GM12878 (cell line): ENCODE results near the gene INCA1. TPM values are rescaled to one million over a fixed set of nuclear protein-coding genes. Genes with fewer than 3 reads are reported as not detected.

Source experiments
- ATAC-seq: fragments of 200-7000 bp; cut with Tn5 transposase; 3 replicates; pipeline ENCODE4 v1.9.1; 2020; ENCODE audit warnings: mild to moderate bottlenecking, moderate library complexity
- BruUV-seq: library from RNA; stranded (reverse); fragments of 400-500 nt; replicated peaks from 2 replicates; lab custom pipeline; 2021; lab: Mats Ljungman, UMichigan
- CTCF ChIA-PET: fragments of 300-600 bp; sonication (Branson Sonifier 250); formaldehyde crosslinking; extraction: SDS; loops from one replicate; lab custom pipeline; 2021; ENCODE audit warnings: inconsistent platforms; lab: Yijun Ruan, JAX
- POLR2A ChIA-PET: fragments of 350-600 bp; formaldehyde crosslinking; extraction: SDS; loops from one replicate; lab custom pipeline; 2021; ENCODE audit warnings: inconsistent platforms; lab: Charles Lee
- RAD21 ChIA-PET: fragments of 300-600 bp; sonication (Branson Sonifier 250); formaldehyde crosslinking; loops from one replicate; lab custom pipeline; 2023; ENCODE audit warnings: antibody characterized with exemption; ENCODE audit not compliant: unreplicated experiment; lab: Charles Lee
- SMC1A ChIA-PET: fragments of 300-600 bp; sonication (Branson Sonifier 250); formaldehyde crosslinking; loops from one replicate; lab custom pipeline; 2023; ENCODE audit not compliant: unreplicated experiment, uncharacterized antibody; lab: Charles Lee
- DNase-seq: peaks from one replicate; pipeline ENCODE4 v3.0.0-alpha.2; 2011; ENCODE audit warnings: low read depth, low spot score
- FAIRE-seq: peaks from 3 replicates; lab custom pipeline; 2011; peaks lifted over from hg19 to GRCh38; lab: Jason Lieb, UNC
- H2AFZ ChIP-seq: 2 replicates; pipeline ENCODE4 v1.6.0; 2011; ENCODE audit warnings: low read depth, low read length, control low read depth; ENCODE audit not compliant: control insufficient read depth
- H3K27ac ChIP-seq: 2 replicates; pipeline ENCODE4 v1.5.1; 2011; ENCODE audit warnings: control low read depth; ENCODE audit not compliant: control insufficient read depth, insufficient read depth
- H3K27me3 ChIP-seq, 2 experiments: replicated peaks in 1 of 2; 2 replicates each; pipeline versions ENCODE4 v1.6.0 to v1.6.1; 2011; ENCODE audit warnings: low read length in 1 of 2; ENCODE audit not compliant: control insufficient read depth in 2 of 2, insufficient read depth in 2 of 2
- H3K36me3 ChIP-seq, 2 experiments: 2 replicates each; pipeline ENCODE4 v1.5.1; 2011; ENCODE audit warnings: low read length in 1 of 2; ENCODE audit not compliant: control insufficient read depth in 2 of 2, insufficient read depth in 2 of 2
- H3K4me1 ChIP-seq: 2 replicates; pipeline ENCODE4 v1.6.1; 2011; ENCODE audit warnings: mild to moderate bottlenecking, low read length, moderate library complexity, mixed read lengths; ENCODE audit not compliant: control insufficient read depth, insufficient read depth
- H3K4me2 ChIP-seq: 2 replicates; pipeline ENCODE4 v1.6.0; 2011; ENCODE audit warnings: control low read depth; ENCODE audit not compliant: control insufficient read depth, insufficient read depth
- H3K4me3 ChIP-seq: fragments of 200-600 bp; sonication (generic); 2 replicates; pipeline ENCODE4 v1.5.1; 2016
- H3K79me2 ChIP-seq: 2 replicates; pipeline ENCODE4 v1.6.0; 2011; ENCODE audit warnings: low read length; ENCODE audit not compliant: control insufficient read depth, insufficient read depth
- H3K9ac ChIP-seq: 2 replicates; pipeline ENCODE4 v1.8.0; 2011; ENCODE audit warnings: low read length, control low read depth, mixed read lengths; ENCODE audit not compliant: control insufficient read depth, insufficient read depth
- H3K9me3 ChIP-seq: replicated peaks from 3 replicates; pipeline ENCODE4 v1.5.1; 2011; ENCODE audit warnings: mild to moderate bottlenecking, low read length; ENCODE audit not compliant: control insufficient read depth, insufficient read depth
- H4K20me1 ChIP-seq: 2 replicates; pipeline ENCODE4 v1.6.0; 2011; ENCODE audit not compliant: control insufficient read depth, insufficient read depth
- CBX5 ChIP-seq: sonication (generic); IDR thresholded peaks from 2 replicates; pipeline ENCODE4 v1.6.1; 2016; ENCODE audit warnings: low read depth, moderate library complexity, mild to moderate bottlenecking, inconsistent platforms
- KDM1A ChIP-seq: fragments of 200-600 bp; sonication (generic); IDR thresholded peaks from 2 replicates; pipeline ENCODE4 v1.6.1; 2016; ENCODE audit warnings: borderline replicate concordance
- MEF2A ChIP-seq: IDR thresholded peaks from 2 replicates; pipeline ENCODE4 v1.6.1; 2011; ENCODE audit warnings: low read depth, mild to moderate bottlenecking, low read length, moderate library complexity; ENCODE audit not compliant: insufficient read depth
- MTA3 ChIP-seq: IDR thresholded peaks from 2 replicates; pipeline ENCODE4 v1.6.1; 2012; ENCODE audit warnings: low read length, inconsistent platforms, borderline replicate concordance
- NFIC ChIP-seq: IDR thresholded peaks from 2 replicates; pipeline ENCODE4 v1.6.1; 2012; ENCODE audit warnings: low read depth, mild to moderate bottlenecking, inconsistent platforms, low read length, moderate library complexity
- NR2C2 ChIP-seq: IDR thresholded peaks from 2 replicates; pipeline ENCODE4 v1.6.1; 2011; ENCODE audit warnings: borderline replicate concordance, low read depth; ENCODE audit not compliant: control insufficient read depth, insufficient read length
- POU2F2 ChIP-seq: IDR thresholded peaks from 3 replicates; pipeline ENCODE4 v1.6.1; 2011; ENCODE audit warnings: low read depth, mild to moderate bottlenecking, low read length, borderline replicate concordance
- ZBED1 ChIP-seq: IDR thresholded peaks from 2 replicates; pipeline ENCODE4 v1.6.1; 2016; ENCODE audit warnings: borderline replicate concordance
- WGBS: methylation state at CpG from one replicate; pipeline ENCODE4 v1.1.6; 2016; ENCODE audit warnings: low lambda C conversion rate; ENCODE audit not compliant: insufficient replicate concordance, insufficient coverage; ENCODE audit errors: missing lambda C conversion rate; 5-methylcytosine and 5-hydroxymethylcytosine counted together
- in situ Hi-C: fragments of 300-500 bp; cut with MboI; formaldehyde crosslinking; loops from 9 replicates; pipeline ENCODE4 v1.14.3; 2018; ENCODE audit warnings: mixed read lengths
- intact Hi-C: fragments of 100-400 bp; cut with micrococcal nuclease; formaldehyde crosslinking; loops from one replicate; pipeline ENCODE4 v1.14.2; 2022; ENCODE audit not compliant: unreplicated experiment
- polyA plus RNA-seq, 11 experiments: library from polyadenylated mRNA; depleted of rRNA in 4 of 11; unstranded in 6 of 11; stranded (reverse) in 5 of 11; fragments of >200 nt; fragmentation: Nextera tagmentation in 4 of 11; fragmentation: Illumina TruSeq in 1 of 11; extraction: Ambion mirVana in 4 of 11; extraction: Trizol in 1 of 11; gene quantifications; 1 replicate in 1 of 11; 2 replicates in 10 of 11; pipeline versions ENCODE4 v1.2.1 to v1.2.3, GENCODE V29; 2011 to 2016; ENCODE audit warnings: inconsistent platforms in 2 of 11, missing spikeins in 2 of 11, low read depth in 1 of 11
- total RNA-seq, 4 experiments: library from RNA; depleted of rRNA in 3 of 4; stranded (reverse); fragments of >200 nt in 3 of 4; fragmentation: Illumina TruSeq in 1 of 4; extraction: Trizol in 1 of 4; gene quantifications; 2 replicates each; pipeline versions ENCODE4 v1.2.1 to v1.2.3, GENCODE V29; 2013 to 2021
- TF ChIP-seq, protein P1 (sequence below): fragments of 450-650 bp; IDR thresholded peaks from 2 replicates; pipeline ENCODE4 v1.6.1; 2017; ENCODE audit warnings: borderline replicate concordance
- TF ChIP-seq, protein P2 (sequence below): IDR thresholded peaks from 2 replicates; pipeline ENCODE4 v1.6.1; 2012; ENCODE audit warnings: low read depth, low read length, improper control_type of control experiment
- TF ChIP-seq, protein P3 (sequence below): fragments of 450-650 bp; IDR thresholded peaks from 2 replicates; pipeline ENCODE4 v1.6.1; 2016; ENCODE audit warnings: mild to moderate bottlenecking, moderate library complexity, borderline replicate concordance

The INCA1 gene
- total and polyA plus RNA-seq, 10 of the 15 experiments (the other 5 are each of a cell fraction or from before 2014, with no cell fraction given): 0.19 to 1.8 (median 0.45) TPM

DNA sequence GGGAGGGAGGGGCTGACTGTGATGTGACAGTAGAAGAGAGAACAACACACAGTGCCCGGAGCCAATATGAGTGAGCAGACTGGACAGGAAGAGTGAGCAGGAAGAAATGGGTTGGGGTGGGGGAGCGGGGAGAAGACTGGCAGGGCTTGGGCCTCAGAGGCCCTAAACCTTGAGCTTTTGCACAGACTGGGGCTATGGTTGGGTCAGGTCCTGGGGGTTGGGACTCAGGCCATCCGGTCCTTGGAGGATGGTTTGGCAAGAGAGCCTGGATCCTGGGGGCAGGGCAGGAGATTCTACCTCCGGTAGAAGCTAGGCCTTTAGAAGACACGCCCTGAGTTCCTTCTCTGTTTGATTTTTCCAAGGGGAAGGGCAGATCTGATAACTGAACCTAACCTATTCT lies 10.9 kb downstream of the INCA1 start (continued):
- TF ChIP-seq CBX5 (no peak), NFIC (no peak), ZBED1 (no peak), NR2C2 (no peak)
- TF ChIP-seq, protein P1, sequence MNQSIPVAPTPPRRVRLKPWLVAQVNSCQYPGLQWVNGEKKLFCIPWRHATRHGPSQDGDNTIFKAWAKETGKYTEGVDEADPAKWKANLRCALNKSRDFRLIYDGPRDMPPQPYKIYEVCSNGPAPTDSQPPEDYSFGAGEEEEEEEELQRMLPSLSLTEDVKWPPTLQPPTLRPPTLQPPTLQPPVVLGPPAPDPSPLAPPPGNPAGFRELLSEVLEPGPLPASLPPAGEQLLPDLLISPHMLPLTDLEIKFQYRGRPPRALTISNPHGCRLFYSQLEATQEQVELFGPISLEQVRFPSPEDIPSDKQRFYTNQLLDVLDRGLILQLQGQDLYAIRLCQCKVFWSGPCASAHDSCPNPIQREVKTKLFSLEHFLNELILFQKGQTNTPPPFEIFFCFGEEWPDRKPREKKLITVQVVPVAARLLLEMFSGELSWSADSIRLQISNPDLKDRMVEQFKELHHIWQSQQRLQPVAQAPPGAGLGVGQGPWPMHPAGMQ: no peak
- TF ChIP-seq, all 136 proteins: peak for 0

DNA sequence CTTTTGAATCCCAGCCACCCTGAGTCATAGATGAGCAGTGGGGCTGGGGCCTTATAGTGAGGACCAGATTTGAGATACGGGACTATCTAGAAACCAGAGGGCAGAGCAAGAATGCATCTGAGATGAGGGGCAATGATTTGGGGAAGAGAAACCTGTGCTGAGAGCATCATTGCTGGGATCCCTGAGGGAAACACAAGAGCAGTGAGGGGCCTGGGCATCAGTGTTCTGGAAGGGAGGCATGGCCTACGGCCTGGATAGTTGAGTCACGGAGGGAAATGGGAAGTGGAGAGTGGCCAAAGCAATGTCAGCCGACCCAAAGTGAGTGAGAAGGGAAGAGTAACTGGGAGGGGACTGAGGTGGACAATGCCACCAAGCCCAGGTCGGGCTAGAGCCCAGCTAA lies 15.0 kb downstream of the INCA1 start:
- Histone ChIP-seq H3K4me1 (peaks cover 17% of the 10 kb centered on the region), H3K9ac (no peak overlapping the region), H3K27ac (no peak overlapping the region), H2AFZ (no peak overlapping the region), H3K79me2 (peaks cover 11% of the 10 kb centered on the region), H3K4me3 (no peak overlapping the region), H3K4me2 (no peak overlapping the region), H3K27me3 (no peaks in the 10 kb centered on the region), H4K20me1 (no peaks in the 10 kb centered on the region), H3K36me3 (peaks cover 12 to 16% of the 10 kb centered on the region in 2 experiments; a peak in 3 of 4 replicates), H3K9me3 (no peaks in the 10 kb centered on the region)
- RAD21 ChIA-PET: no interaction called here
- FAIRE-seq (no peak), DNase-seq (no peak), ATAC-seq (no peak)
- 81% methylated on average over 5 of the region's 5 CpGs for WGBS
- SMC1A ChIA-PET: no interaction called here
- intact Hi-C loops: no loop called here
- TF ChIP-seq MTA3: no peak
- no peak for TF ChIP-seq MEF2A
- TF ChIP-seq, protein P2, sequence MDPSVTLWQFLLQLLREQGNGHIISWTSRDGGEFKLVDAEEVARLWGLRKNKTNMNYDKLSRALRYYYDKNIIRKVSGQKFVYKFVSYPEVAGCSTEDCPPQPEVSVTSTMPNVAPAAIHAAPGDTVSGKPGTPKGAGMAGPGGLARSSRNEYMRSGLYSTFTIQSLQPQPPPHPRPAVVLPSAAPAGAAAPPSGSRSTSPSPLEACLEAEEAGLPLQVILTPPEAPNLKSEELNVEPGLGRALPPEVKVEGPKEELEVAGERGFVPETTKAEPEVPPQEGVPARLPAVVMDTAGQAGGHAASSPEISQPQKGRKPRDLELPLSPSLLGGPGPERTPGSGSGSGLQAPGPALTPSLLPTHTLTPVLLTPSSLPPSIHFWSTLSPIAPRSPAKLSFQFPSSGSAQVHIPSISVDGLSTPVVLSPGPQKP: no peak
- no peak for TF ChIP-seq POU2F2
- no peak for TF ChIP-seq KDM1A
- TF ChIP-seq, protein P3, sequence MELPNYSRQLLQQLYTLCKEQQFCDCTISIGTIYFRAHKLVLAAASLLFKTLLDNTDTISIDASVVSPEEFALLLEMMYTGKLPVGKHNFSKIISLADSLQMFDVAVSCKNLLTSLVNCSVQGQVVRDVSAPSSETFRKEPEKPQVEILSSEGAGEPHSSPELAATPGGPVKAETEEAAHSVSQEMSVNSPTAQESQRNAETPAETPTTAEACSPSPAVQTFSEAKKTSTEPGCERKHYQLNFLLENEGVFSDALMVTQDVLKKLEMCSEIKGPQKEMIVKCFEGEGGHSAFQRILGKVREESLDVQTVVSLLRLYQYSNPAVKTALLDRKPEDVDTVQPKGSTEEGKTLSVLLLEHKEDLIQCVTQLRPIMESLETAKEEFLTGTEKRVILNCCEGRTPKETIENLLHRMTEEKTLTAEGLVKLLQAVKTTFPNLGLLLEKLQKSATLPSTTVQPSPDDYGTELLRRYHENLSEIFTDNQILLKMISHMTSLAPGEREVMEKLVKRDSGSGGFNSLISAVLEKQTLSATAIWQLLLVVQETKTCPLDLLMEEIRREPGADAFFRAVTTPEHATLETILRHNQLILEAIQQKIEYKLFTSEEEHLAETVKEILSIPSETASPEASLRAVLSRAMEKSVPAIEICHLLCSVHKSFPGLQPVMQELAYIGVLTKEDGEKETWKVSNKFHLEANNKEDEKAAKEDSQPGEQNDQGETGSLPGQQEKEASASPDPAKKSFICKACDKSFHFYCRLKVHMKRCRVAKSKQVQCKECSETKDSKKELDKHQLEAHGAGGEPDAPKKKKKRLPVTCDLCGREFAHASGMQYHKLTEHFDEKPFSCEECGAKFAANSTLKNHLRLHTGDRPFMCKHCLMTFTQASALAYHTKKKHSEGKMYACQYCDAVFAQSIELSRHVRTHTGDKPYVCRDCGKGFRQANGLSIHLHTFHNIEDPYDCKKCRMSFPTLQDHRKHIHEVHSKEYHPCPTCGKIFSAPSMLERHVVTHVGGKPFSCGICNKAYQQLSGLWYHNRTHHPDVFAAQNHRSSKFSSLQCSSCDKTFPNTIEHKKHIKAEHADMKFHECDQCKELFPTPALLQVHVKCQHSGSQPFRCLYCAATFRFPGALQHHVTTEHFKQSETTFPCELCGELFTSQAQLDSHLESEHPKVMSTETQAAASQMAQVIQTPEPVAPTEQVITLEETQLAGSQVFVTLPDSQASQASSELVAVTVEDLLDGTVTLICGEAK: no peak
- POLR2A ChIA-PET: no interaction called here
- no TSS peak for BruUV-seq
- CTCF ChIA-PET: interaction anchor here (0.9 to 1.5 kb wide), 3 partner anchors 12 to 81 kb away, joined by 4 to 6 read pairs (median 4); no protein-coding TSS in a partner anchor
- in situ Hi-C loops: loop anchor here (5.0 kb wide), 1 partner anchor 85 kb away; no protein-coding TSS in a partner anchor
